ENCODE results near the gene SENP7.

SENP7 gene

GRCh38 chr3:101375586-101375985 is 137.4 kb downstream of the SENP7 start:
- FAIRE-seq = no peak
- DNase-seq (ENCODE audit: insufficient read length, low spot score) = no peak
- TF ChIP-seq TAF1 (IDR thresholded peaks at IDR 0.05; ENCODE audit: low read depth, low read length) (no peak), POLR2AphosphoS5 (IDR thresholded peaks at IDR 0.05; ENCODE audit: low read depth, low read length) (no peak), SPI1 (IDR thresholded peaks at IDR 0.05; ENCODE audit: low read depth, low read length) (no peak), POU2F2 (IDR thresholded peaks at IDR 0.05; ENCODE audit: low read depth, low read length) (no peak), PAX5 (IDR thresholded peaks at IDR 0.05; ENCODE audit: insufficient read depth, low read length, severe bottlenecking) (no peak), POLR2A (IDR thresholded peaks at IDR 0.05; ENCODE audit: low read depth, low read length) (no peak)

DNA sequence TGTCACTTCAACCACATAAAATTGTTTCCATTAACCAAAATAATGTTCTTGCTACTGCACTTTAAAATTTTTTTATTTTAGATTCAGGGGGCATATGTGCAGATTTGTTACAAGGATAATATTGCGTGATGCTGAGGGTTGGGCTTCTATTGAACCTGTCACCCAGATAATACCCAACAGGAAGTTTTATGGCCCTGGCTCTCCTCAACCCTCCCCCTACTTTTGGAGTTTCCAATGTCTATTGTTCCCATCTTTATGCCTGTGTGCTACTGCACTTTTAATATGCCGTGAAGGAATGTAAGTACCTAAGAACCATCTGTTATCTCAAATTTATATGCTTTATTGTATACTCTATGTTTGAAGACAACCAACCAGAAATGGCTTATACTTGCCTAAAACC is 150.6 kb downstream of the SENP7 start:
- TF ChIP-seq SPI1 (IDR thresholded peaks at IDR 0.05; ENCODE audit: low read depth, low read length) = no peak
- TF ChIP-seq TAF1 (IDR thresholded peaks at IDR 0.05; ENCODE audit: low read depth, low read length) = no peak
- TF ChIP-seq POLR2A (IDR thresholded peaks at IDR 0.05; ENCODE audit: low read depth, low read length) = no peak
- no peak for TF ChIP-seq POLR2AphosphoS5 (IDR thresholded peaks at IDR 0.05; ENCODE audit: low read depth, low read length)
- TF ChIP-seq POU2F2 (IDR thresholded peaks at IDR 0.05; ENCODE audit: low read depth, low read length) = no peak
- TF ChIP-seq PAX5 (IDR thresholded peaks at IDR 0.05; ENCODE audit: insufficient read depth, low read length, severe bottlenecking) = no peak
- FAIRE-seq = no peak
- no peak for DNase-seq (ENCODE audit: insufficient read length, low spot score)

GRCh38 chr3:101351829-101352228 is 161.2 kb downstream of the SENP7 start:
- FAIRE-seq = no peak
- TF ChIP-seq POU2F2 (IDR thresholded peaks at IDR 0.05; ENCODE audit: low read depth, low read length) (no peak), POLR2A (IDR thresholded peaks at IDR 0.05; ENCODE audit: low read depth, low read length) (no peak), POLR2AphosphoS5 (IDR thresholded peaks at IDR 0.05; ENCODE audit: low read depth, low read length) (no peak), TAF1 (IDR thresholded peaks at IDR 0.05; ENCODE audit: low read depth, low read length) (no peak), PAX5 (IDR thresholded peaks at IDR 0.05; ENCODE audit: insufficient read depth, low read length, severe bottlenecking) (no peak), SPI1 (IDR thresholded peaks at IDR 0.05; ENCODE audit: low read depth, low read length) (no peak)
- DNase-seq (ENCODE audit: insufficient read length, low spot score) = no peak

DNA sequence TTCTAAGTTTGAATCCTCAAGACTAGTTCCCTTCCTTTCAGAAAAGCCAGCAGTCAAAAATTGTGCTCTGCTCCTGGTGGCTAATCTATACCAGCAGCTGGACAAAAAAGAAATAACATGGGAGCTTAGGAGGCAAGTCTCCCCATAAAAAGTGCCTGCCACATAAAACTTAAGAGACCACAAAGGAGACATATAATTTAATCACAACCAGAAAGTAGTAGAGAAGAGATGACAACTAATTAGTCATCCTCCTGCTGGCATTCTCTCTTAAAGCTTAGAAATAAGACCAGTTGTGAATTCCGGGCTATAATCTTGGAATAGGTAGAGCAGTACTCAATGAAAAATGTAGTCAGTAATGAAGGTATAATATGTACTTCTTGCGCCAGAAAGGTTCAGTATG is 172.4 kb downstream of the SENP7 start:
- TF ChIP-seq PAX5 (IDR thresholded peaks at IDR 0.05; ENCODE audit: insufficient read depth, low read length, severe bottlenecking) (no peak), POLR2A (IDR thresholded peaks at IDR 0.05; ENCODE audit: low read depth, low read length) (no peak), SPI1 (IDR thresholded peaks at IDR 0.05; ENCODE audit: low read depth, low read length) (no peak), TAF1 (IDR thresholded peaks at IDR 0.05; ENCODE audit: low read depth, low read length) (no peak), POLR2AphosphoS5 (IDR thresholded peaks at IDR 0.05; ENCODE audit: low read depth, low read length) (no peak), POU2F2 (IDR thresholded peaks at IDR 0.05; ENCODE audit: low read depth, low read length) (no peak)
- DNase-seq (ENCODE audit: insufficient read length, low spot score) (no peak), FAIRE-seq (no peak)

DNA sequence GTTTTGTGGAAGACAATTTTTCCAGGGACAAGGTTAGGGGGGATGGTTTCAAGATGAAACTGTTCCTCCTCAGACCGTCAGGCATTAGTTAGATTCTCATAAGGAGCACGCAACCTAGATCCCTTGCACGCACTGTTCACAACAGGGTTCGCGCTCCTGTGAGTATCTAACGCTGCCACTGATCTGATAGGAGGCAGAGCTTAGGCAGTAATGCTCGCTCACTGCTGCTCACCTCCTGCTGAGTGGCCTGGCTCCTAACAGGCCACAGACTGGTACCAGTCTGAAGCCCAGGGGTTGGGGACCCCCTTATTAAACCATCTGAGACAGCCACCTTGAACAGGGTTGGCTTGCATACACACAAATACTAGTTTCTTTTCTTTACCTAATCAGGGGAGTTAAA is 179.1 kb downstream of the SENP7 start:
- no peak for DNase-seq (ENCODE audit: insufficient read length, low spot score)
- no peak for TF ChIP-seq POLR2AphosphoS5 (IDR thresholded peaks at IDR 0.05; ENCODE audit: low read depth, low read length)
- TF ChIP-seq SPI1 (IDR thresholded peaks at IDR 0.05; ENCODE audit: low read depth, low read length) = no peak
- no peak for TF ChIP-seq POU2F2 (IDR thresholded peaks at IDR 0.05; ENCODE audit: low read depth, low read length)
- no peak for TF ChIP-seq POLR2A (IDR thresholded peaks at IDR 0.05; ENCODE audit: low read depth, low read length)
- TF ChIP-seq PAX5 (IDR thresholded peaks at IDR 0.05; ENCODE audit: insufficient read depth, low read length, severe bottlenecking) = no peak
- TF ChIP-seq TAF1 (IDR thresholded peaks at IDR 0.05; ENCODE audit: low read depth, low read length) = no peak
- FAIRE-seq = no peak

DNA sequence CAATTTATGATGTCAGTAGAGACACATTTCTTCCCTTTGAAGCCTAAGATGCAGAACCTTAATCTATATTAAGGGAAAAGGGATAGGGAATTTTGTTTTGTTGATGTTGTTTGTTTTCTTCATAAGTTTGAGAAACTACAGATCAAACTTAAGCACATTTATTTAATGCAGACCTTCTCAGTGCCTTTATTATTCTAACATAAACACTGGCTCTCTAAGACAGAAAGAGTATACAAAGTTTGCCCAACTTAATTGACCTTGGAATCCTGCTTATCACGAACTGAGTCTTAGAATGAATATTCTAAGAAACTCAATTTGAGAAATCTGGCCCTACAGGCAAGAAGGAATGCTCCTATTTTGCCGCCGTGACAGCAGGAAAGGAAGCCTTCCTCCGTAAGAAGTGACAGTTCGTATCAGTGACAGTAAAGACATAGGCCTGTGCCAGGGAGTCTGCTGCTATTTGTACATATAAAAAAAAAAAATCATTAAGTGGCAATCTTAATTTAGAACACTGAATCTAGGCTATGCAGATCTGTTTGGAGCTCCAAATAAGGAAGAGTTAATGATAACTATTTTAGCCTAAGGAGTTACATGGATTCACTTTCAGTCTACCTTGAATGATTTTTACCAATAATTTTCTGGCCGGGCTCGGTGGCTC is 183.9 kb downstream of the SENP7 start:
- TF ChIP-seq SPI1 (IDR thresholded peaks at IDR 0.05; ENCODE audit: low read depth, low read length) (no peak), TAF1 (IDR thresholded peaks at IDR 0.05; ENCODE audit: low read depth, low read length) (no peak), POU2F2 (IDR thresholded peaks at IDR 0.05; ENCODE audit: low read depth, low read length) (no peak), PAX5 (IDR thresholded peaks at IDR 0.05; ENCODE audit: insufficient read depth, low read length, severe bottlenecking) (no peak), POLR2AphosphoS5 (IDR thresholded peaks at IDR 0.05; ENCODE audit: low read depth, low read length) (no peak), POLR2A (IDR thresholded peaks at IDR 0.05; ENCODE audit: low read depth, low read length) (no peak)
- no peak for FAIRE-seq
- no peak for DNase-seq (ENCODE audit: insufficient read length, low spot score)

DNA sequence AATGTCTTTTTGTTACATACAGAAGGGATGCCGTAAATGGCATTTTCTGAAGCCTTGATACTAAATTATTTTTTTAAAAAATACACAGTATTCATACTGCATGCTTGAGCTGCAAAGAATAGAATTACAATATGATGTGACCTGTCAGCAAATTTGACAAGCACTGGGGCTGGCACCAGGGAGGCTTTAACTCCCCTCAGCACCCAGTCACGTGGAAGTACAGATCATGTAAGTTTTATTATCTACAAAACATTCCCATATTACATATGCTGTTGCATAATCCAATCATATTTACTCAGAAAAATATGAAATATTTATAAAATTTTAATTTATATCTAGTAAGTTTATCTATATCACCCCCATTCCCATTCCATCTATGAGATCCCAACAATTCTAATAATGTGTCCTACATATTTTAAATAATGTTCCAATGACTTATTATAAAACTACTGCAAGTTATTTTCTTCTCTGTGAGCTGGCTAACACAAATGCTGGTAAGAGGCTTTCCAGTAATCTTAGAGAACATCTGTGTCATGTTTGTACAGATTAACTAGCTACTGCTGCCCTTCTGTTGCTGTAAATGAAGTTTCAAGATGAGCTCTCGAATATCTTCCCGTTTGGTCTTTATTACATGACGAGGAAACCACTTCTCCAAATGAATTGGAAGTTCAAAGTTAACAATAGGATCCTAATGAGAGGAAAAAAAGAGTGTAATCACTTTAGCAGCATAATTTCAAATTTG is 187.4 kb downstream of the SENP7 start:
- FAIRE-seq (no peak), DNase-seq (ENCODE audit: insufficient read length, low spot score) (no peak)
- TF ChIP-seq PAX5 (IDR thresholded peaks at IDR 0.05; ENCODE audit: insufficient read depth, low read length, severe bottlenecking) (no peak), SPI1 (IDR thresholded peaks at IDR 0.05; ENCODE audit: low read depth, low read length) (no peak), POU2F2 (IDR thresholded peaks at IDR 0.05; ENCODE audit: low read depth, low read length) (no peak), POLR2AphosphoS5 (IDR thresholded peaks at IDR 0.05; ENCODE audit: low read depth, low read length) (no peak), POLR2A (IDR thresholded peaks at IDR 0.05; ENCODE audit: low read depth, low read length) (no peak), TAF1 (IDR thresholded peaks at IDR 0.05; ENCODE audit: low read depth, low read length) (no peak)

- no peak for FAIRE-seq
- TF ChIP-seq SPI1 (IDR thresholded peaks at IDR 0.05; ENCODE audit: low read depth, low read length) = no peak
- TF ChIP-seq POU2F2 (IDR thresholded peaks at IDR 0.05; ENCODE audit: low read depth, low read length) = no peak
- no peak for TF ChIP-seq POLR2AphosphoS5 (IDR thresholded peaks at IDR 0.05; ENCODE audit: low read depth, low read length)
- no peak for TF ChIP-seq PAX5 (IDR thresholded peaks at IDR 0.05; ENCODE audit: insufficient read depth, low read length, severe bottlenecking)
- TF ChIP-seq POLR2A (IDR thresholded peaks at IDR 0.05; ENCODE audit: low read depth, low read length) = no peak
- no peak for TF ChIP-seq TAF1 (IDR thresholded peaks at IDR 0.05; ENCODE audit: low read depth, low read length)
- no peak for DNase-seq (ENCODE audit: insufficient read length, low spot score)
Observed at GRCh38 chr3:101320475-101320874, 192.5 kb downstream of the SENP7 start, which contains the start of gene IMPG2. IMPG2 (minus strand) TSS chr3:101320575; CDS start chr3:101320372, 203 bp downstream.

DNA sequence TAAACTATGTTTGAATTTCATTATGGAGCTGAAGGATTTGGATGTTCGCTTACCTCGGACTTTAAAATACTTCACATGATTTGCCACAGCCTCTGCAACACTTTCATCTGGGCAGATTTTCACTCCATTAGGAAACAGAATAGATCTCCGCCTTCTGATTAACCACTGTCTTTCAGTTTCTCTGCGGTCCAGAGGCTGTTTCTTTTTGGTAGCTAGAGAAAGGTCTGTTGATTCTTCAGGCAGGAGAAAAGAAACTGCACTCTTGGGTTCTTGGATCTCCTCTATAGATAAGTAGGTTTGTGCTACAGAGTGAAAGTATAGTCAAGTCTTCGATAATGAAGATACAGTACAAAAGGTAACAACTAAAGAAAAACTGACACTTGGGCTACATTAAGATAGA is 193.5 kb downstream of the SENP7 start:
- no peak for DNase-seq (ENCODE audit: insufficient read length, low spot score)
- TF ChIP-seq SPI1 (IDR thresholded peaks at IDR 0.05; ENCODE audit: low read depth, low read length) (no peak), PAX5 (IDR thresholded peaks at IDR 0.05; ENCODE audit: insufficient read depth, low read length, severe bottlenecking) (no peak), POU2F2 (IDR thresholded peaks at IDR 0.05; ENCODE audit: low read depth, low read length) (no peak), POLR2A (IDR thresholded peaks at IDR 0.05; ENCODE audit: low read depth, low read length) (no peak), TAF1 (IDR thresholded peaks at IDR 0.05; ENCODE audit: low read depth, low read length) (no peak), POLR2AphosphoS5 (IDR thresholded peaks at IDR 0.05; ENCODE audit: low read depth, low read length) (no peak)
- FAIRE-seq = no peak
